ENCODE measurements around the gene CEP72.

DNA sequence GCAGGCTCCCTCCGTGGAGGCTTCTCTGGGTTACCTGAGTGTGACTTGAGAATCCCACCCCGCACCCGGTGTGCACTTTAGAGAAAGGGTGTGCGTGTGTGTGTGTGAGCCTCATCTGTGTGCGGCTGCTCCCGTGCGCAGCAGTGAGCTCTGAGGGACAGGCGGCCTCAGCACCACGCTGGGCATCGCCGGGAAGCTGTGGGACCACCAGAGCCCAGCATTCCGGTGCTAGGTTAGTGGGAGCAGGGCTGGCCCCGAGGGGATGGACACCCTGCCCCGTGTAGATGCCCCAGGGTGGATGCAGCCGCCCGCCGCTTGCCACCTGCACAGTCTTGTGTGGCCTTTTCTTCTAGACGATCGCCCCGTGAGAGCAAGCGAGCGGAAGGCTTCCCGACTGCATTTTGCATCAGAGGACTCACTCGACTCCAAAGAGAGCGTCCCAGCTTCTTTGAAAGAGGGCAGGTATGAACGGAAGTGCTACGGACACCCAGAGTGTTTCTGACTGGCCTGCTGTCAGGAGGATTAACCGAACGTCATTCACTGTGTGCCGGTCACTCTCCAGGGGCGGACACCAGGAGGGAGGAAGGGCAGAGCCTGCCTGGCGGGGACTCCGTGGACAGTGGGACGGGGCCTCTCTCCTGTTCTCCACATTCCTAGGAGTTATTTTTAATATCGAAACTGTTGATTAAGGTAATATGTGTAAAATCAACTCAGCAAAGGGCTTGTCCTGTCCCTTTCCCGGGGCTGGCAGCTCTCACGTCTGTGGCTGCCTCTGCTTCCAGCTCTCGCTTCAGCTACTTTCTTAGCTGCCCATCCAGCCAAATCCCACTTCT, 12.2 kb downstream of the CEP72 start:
- no peak for TF ChIP-seq POLR2A (IDR thresholded peaks at IDR 0.05)
- no peak for TF ChIP-seq CTCF (IDR thresholded peaks at IDR 0.05)
